H1 (cell line): ENCODE measurements around the gene MYLK3. TPM values are rescaled to one million over a fixed set of nuclear protein-coding genes. Genes with fewer than 3 reads are reported as not detected.

ENCODE experiments used
- CREB1 ChIP-seq: IDR thresholded peaks from 2 replicates; pipeline ENCODE4 v1.6.1; 2012; ENCODE audit warnings: inconsistent platforms
- FOSL1 ChIP-seq: IDR thresholded peaks from 2 replicates; pipeline ENCODE4 v1.6.1; 2011; ENCODE audit warnings: mild to moderate bottlenecking, low read depth, low read length, moderate library complexity; ENCODE audit not compliant: insufficient read depth
- RNF2 ChIP-seq: fragments of 200-900, 300-1000 bp; sonication (generic); IDR thresholded peaks from 2 replicates; pipeline ENCODE4 v1.7.1; 2016; ENCODE audit warnings: borderline replicate concordance, low read depth, mild to moderate bottlenecking, antibody characterized with exemption, low read length; ENCODE audit not compliant: poor library complexity, severe bottlenecking; ENCODE audit errors: missing control alignments
- polyA plus RNA-seq, 7 experiments: library from polyadenylated mRNA; depleted of rRNA in 3 of 7; stranded (reverse) in 5 of 7; unstranded in 2 of 7; fragments of >200 nt in 5 of 7; fragments of 200-250 nt in 2 of 7; gene quantifications; 1 replicate in 5 of 7; 2 replicates in 1 of 7; 4 replicates in 1 of 7; pipeline versions ENCODE4 v1.2.1 to v1.2.3, GENCODE V29; 2011 to 2013; ENCODE audit warnings: missing spikeins in 2 of 7, mixed read lengths in 2 of 7
- total RNA-seq: library from RNA; stranded (reverse); fragmentation: NEBNext Ultra II Directional; extraction: Animal tissue kit (Norgen Biotek cat#: 25700); gene quantifications from 2 replicates; pipeline ENCODE4 v1.2.1, GENCODE V29; 2021
- TF ChIP-seq, protein P1 (sequence below): fragments of 300-600 bp; sonication (generic); IDR thresholded peaks from 2 replicates; pipeline ENCODE4 v1.7.1; 2012; ENCODE audit warnings: low read length, moderate library complexity, mild to moderate bottlenecking, inconsistent platforms; ENCODE audit not compliant: insufficient replicate concordance

Gene MYLK3
- total and polyA plus RNA-seq, 2 of the 8 experiments (the other 6 are each of a cell fraction or from before 2014, with no cell fraction given) = 0.14 to 0.35 TPM

DNA sequence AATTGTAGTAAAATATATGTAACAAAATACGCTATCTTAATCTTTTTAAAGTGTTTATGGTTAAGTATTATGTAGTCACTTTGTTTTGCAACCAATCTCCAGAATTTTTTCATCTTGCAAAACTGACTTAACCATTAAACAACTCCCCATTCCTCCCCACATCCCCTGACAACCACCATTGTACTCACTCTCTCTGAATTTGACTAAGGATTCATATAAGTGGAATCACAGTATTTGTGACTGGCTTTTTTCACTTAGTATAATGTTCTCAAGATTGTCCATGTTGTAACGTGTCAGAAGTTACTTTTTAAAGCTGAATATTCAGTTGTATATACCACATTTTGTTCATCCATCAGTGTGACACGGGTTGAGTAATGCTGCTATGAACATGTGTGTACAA lies 48.1 kb downstream of the MYLK3 start (continued):
- TF ChIP-seq, protein P1, sequence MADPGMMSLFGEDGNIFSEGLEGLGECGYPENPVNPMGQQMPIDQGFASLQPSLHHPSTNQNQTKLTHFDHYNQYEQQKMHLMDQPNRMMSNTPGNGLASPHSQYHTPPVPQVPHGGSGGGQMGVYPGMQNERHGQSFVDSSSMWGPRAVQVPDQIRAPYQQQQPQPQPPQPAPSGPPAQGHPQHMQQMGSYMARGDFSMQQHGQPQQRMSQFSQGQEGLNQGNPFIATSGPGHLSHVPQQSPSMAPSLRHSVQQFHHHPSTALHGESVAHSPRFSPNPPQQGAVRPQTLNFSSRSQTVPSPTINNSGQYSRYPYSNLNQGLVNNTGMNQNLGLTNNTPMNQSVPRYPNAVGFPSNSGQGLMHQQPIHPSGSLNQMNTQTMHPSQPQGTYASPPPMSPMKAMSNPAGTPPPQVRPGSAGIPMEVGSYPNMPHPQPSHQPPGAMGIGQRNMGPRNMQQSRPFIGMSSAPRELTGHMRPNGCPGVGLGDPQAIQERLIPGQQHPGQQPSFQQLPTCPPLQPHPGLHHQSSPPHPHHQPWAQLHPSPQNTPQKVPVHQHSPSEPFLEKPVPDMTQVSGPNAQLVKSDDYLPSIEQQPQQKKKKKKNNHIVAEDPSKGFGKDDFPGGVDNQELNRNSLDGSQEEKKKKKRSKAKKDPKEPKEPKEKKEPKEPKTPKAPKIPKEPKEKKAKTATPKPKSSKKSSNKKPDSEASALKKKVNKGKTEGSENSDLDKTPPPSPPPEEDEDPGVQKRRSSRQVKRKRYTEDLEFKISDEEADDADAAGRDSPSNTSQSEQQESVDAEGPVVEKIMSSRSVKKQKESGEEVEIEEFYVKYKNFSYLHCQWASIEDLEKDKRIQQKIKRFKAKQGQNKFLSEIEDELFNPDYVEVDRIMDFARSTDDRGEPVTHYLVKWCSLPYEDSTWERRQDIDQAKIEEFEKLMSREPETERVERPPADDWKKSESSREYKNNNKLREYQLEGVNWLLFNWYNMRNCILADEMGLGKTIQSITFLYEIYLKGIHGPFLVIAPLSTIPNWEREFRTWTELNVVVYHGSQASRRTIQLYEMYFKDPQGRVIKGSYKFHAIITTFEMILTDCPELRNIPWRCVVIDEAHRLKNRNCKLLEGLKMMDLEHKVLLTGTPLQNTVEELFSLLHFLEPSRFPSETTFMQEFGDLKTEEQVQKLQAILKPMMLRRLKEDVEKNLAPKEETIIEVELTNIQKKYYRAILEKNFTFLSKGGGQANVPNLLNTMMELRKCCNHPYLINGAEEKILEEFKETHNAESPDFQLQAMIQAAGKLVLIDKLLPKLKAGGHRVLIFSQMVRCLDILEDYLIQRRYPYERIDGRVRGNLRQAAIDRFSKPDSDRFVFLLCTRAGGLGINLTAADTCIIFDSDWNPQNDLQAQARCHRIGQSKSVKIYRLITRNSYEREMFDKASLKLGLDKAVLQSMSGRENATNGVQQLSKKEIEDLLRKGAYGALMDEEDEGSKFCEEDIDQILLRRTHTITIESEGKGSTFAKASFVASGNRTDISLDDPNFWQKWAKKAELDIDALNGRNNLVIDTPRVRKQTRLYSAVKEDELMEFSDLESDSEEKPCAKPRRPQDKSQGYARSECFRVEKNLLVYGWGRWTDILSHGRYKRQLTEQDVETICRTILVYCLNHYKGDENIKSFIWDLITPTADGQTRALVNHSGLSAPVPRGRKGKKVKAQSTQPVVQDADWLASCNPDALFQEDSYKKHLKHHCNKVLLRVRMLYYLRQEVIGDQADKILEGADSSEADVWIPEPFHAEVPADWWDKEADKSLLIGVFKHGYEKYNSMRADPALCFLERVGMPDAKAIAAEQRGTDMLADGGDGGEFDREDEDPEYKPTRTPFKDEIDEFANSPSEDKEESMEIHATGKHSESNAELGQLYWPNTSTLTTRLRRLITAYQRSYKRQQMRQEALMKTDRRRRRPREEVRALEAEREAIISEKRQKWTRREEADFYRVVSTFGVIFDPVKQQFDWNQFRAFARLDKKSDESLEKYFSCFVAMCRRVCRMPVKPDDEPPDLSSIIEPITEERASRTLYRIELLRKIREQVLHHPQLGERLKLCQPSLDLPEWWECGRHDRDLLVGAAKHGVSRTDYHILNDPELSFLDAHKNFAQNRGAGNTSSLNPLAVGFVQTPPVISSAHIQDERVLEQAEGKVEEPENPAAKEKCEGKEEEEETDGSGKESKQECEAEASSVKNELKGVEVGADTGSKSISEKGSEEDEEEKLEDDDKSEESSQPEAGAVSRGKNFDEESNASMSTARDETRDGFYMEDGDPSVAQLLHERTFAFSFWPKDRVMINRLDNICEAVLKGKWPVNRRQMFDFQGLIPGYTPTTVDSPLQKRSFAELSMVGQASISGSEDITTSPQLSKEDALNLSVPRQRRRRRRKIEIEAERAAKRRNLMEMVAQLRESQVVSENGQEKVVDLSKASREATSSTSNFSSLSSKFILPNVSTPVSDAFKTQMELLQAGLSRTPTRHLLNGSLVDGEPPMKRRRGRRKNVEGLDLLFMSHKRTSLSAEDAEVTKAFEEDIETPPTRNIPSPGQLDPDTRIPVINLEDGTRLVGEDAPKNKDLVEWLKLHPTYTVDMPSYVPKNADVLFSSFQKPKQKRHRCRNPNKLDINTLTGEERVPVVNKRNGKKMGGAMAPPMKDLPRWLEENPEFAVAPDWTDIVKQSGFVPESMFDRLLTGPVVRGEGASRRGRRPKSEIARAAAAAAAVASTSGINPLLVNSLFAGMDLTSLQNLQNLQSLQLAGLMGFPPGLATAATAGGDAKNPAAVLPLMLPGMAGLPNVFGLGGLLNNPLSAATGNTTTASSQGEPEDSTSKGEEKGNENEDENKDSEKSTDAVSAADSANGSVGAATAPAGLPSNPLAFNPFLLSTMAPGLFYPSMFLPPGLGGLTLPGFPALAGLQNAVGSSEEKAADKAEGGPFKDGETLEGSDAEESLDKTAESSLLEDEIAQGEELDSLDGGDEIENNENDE = no peak
- TF ChIP-seq CREB1 (no peak), RNF2 (no peak), FOSL1 (no peak)
